ENCODE measurements around the gene KDM4B.

Gene KDM4B

GRCh38 chr19:5112175-5112574 lies 143.3 kb downstream of the KDM4B start:
- DNase-seq: no peak

DNA sequence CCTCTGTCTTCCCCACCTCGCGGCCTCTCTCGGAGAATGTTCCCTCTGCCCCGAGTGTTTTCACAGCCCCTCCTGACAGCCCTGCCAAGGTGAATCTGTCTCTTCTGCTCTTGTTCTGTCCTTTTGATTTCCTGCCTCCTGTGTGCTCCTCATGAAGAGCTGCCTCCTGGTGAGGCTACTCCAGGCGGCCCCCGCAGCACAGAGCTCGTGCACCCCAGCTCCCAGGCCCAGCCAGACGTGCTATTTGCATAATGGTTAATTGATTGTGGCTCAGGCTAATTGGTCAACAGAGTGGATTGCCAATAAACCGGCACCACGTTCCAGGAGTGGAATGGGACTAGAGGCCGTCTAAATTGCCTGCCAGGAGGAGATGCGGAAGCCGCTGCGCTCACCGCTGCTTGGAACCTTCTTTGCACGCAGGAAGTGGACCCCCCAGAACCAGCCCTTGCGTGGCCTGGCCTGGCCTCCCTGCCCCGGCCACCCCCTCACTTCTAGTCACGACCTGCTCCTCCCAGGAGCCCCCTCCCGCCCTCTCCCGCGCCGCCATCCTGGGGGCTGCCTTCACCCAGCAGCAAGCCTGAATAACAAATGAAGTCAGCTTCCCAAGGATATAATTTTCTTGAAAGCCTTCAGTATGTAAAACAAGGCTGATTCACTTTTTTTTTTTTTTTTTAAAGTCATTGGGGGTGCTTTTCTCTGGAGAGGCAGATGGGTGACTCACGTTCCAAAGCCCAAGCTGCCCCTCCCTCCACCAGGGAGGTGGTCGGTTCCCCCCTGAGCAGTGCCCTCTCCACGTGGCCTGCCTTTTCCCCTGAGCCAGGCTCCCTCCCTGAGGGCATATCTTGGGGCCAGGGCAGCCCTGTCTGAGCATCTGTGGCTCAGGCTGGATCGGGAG lies 144.0 kb downstream of the KDM4B start:
- no peak for DNase-seq

- DNase-seq: no peak
Observed at GRCh38 chr19:5113633-5114586, 145.0 kb downstream of the KDM4B start.

GRCh38 chr19:5114727-5115126 lies 145.8 kb downstream of the KDM4B start:
- DNase-seq: no peak

- no peak for DNase-seq
Observed at GRCh38 chr19:5115351-5115750, 146.4 kb downstream of the KDM4B start.

DNA sequence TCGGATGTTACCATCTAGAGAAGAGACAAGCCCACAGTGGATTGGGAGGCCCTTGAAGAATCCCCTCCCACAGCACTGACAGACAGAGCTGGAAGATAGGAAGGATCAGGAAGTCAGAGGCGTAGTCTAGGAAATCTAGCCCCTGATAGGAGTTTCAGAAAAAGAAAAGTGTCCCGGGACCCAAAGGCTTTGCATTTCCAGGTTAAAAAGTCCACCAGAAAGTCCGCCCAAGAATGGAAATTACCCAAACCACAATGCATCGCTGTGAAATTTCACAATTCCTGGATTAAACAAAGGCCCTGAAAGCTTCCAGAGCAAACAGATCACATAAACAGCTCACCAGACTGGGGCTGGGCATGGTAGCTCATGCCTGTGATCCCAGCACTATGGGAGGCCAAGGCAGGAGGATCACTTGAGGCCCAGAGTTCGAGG lies 146.9 kb downstream of the KDM4B start:
- DNase-seq: no peak

DNA sequence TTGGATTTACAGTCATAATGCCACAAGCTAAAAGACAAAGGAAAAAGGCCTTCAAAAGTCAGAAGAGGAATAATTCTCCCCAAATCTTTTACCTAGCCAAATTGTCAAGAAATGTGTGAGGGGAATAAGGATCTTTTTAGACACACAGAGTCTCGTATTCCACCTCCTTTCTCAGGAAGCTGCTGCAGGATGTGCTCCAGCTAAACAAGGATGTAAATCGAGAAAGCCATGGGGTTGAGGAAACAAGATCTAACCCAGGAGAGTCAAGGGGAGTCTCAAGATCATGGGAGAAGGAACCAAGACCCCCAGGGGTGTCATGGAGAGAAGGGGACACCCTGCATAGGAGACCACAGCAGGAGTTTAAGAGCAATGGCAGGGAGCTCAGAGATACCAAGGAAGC lies 147.4 kb downstream of the KDM4B start:
- no peak for DNase-seq

DNA sequence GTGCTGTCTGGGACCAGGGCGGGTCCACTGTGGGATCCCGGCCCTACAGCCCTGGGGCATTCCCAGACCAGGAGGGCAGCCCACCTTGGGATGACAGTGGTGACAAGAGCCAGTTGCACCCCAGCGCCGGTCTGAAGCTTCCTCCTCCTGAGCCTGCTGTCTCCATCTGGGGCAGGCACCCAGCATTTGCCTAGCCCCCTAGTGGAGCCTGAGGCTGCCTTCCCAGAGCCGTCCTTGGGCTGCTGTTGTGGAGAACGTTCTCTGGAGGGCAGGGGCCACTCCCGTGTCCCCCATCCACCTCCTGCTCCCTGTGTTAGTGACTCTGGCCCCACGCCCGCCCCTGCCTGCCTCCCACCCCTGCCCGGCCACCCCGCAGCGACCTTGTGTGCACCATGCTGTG lies 148.5 kb downstream of the KDM4B start:
- DNase-seq: no peak

DNA sequence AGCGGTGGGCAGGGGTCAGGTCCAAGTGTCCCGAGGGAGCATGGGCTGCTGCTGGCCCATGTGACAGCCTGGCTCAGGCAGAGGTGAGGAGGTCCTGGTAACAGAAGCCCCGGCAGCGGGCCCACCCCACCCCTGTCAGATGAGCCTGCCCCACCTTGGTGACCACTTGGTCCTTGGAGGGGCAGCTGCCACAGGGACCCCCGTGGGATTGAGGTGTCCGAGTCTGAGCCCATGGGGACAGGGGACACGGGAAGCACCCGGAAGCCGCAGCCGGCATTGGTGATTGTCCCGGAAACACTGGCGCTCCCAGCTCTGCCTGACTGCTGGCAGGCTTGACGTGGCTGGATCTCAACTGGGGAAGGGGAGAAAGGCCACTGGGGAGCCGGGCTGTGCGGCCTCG lies 149.1 kb downstream of the KDM4B start:
- DNase-seq: no peak

GRCh38 chr19:5119297-5119998 lies 150.5 kb downstream of the KDM4B start:
- no peak for DNase-seq

DNA sequence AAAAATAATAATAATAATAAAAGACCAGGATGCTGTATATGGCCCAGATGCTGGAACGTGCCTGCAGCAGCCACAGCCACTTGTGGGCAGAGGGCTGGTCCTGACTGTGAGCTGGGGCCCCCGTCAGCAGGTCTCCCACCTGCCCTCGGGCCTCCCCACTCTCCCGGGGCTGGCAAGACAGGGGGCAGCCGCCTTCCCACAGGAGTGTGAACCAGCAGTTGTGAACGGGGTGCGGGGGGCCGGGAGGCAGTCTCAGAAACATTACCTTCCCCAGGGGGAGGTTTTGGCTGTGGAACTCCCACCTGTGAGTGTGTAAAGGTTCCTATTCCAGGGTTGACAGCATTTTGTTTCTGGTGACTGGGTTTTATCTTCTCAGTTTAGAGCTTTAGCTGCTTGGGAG lies 151.4 kb downstream of the KDM4B start:
- no peak for DNase-seq

DNA sequence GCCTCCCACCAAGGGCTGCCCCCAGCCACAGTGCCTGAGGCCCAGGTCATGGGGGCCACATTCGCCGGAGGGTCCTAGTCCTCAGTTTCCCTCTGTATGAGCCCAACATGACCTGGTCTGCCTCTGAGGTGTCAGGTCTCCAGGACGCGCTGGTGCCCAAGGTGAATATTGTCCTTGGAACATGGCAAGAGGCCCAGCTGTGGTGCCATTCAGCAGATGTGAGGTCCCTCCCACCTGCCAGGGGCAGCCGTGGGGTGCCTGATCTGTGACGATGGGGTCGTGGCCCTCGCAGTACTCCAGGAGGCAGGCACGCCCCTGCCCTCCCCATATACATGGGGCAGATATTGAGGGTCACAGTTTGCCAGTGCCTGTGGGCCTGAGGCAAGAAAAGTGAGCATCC lies 151.9 kb downstream of the KDM4B start:
- no peak for DNase-seq

GRCh38 chr19:5121266-5122120 lies 152.6 kb downstream of the KDM4B start:
- no peak for DNase-seq

GRCh38 chr19:5122121-5122400 lies 153.1 kb downstream of the KDM4B start:
- no peak for DNase-seq

- DNase-seq: no peak
Observed at GRCh38 chr19:5122671-5123409, 153.9 kb downstream of the KDM4B start.

GRCh38 chr19:5123646-5124045 lies 154.7 kb downstream of the KDM4B start:
- no peak for DNase-seq

DNA sequence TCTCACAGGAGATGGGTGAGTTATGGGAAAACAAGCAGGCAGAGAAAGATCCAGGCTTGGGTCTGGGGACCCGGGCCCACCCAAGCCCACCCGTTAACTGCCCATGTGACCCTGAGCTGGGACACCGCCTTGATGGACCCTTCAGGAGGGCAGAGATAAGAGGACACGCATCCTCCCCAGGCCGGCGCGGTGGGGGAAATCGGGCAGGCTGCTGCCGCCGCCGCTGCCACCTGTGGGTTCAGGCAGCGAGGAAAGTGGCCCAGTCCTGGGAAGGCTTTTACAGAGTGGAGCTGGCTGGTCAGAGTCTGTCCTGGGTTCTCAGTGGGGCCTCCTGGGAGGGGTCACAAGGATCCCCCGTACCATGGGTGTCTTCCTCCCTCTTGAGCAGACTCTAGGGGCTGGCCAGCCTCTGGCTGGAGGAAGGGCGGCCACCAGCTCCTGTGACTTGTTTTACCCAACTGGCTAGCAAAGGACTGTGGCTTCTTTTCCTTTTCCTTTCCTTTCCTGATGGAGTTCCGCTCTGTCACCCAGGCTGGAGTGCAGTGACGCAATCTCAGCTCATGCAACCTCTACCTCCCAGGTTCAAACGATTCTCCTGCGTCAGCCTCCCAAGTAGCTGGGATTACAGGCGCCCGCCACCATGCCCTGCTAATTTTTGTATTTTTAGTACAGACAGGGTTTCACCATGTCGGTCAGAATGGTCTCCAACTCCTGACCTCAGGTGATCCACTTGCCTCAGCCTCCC lies 155.4 kb downstream of the KDM4B start:
- no peak for DNase-seq

- no peak for DNase-seq
Observed at GRCh38 chr19:5125376-5125775, 156.5 kb downstream of the KDM4B start.

GRCh38 chr19:5125797-5126497 lies 157.0 kb downstream of the KDM4B start:
- no peak for DNase-seq

Data from NCI-H1092 (cell line).